SIG-M5 treated with dmso at 0.1 percent for 504 hours (cell line): ENCODE measurements around the gene AKR1A1.
"Not testable (repeated sequence)": the region's sequence is repeated elsewhere in the genome, so short reads cannot be mapped to it uniquely, and the experiment has no call there.

ENCODE experiments used
- DNase-seq: peaks from one replicate; lab custom pipeline; 2025; ENCODE audit not compliant: unreplicated experiment; lab: John Stamatoyannopoulos, UW

AKR1A1 gene

DNA sequence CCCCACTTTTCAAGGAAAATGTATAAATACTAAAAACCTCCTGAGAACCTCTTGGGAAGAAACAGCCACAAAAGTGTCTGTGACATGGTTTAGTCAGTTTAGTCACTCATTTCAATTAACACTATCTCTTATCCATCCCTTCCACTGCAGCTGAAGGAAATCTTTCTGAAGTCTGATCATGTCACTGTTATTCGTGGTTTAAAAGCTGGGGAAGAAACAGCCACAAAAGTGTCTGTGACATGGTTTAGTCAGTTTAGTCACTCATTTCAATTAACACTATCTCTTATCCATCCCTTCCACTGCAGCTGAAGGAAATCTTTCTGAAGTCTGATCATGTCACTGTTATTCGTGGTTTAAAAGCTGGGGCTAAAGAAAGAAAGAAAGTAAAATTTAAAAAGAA is 27.1 kb upstream of the AKR1A1 start:
- DNase-seq = not testable (repeated sequence)

DNA sequence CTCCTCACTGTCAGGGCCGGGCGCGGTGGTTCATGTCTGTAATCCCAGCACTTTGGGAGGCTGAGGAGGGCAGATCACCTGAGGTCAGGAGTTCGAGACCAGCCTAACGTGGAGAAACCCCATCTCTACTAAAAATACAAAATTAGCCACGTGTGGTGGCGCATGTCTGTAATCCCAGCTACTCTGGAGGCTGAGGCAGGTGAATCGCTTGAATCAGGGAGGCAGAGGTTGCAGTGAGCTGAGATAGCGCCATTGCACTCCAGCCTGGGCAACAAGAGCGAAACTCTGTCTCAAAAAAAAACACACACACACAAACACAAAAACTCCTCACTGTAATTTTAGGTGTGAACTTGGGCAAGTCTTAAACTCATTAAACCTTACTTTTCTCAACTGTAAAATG is 26.7 kb upstream of the AKR1A1 start:
- DNase-seq = not testable (repeated sequence)

DNA sequence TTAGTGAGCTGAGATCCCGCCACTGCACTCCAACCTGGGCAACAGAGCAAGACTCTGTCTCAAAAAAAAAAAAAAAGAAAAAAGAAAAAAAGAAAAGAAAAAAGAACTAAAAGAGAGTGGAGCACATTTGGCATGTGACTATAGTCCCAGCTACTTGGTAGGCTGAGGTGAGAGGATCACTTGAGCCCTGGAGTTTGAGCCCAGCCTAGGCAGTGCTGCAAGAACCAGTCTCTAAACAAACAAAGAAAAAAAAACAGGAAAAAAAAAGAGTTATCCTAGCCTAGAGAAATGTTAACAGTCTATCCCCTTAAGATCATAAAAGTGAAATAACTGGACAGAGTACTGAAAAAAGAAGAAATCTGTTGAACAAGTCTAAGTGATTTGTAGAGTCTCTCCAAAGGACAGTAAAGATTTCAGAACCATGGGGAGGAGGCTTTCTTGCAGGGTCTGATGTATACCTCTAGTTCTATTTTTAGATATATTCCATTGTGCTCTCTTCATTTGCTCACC is 24.4 kb upstream of the AKR1A1 start:
- no peak for DNase-seq

DNA sequence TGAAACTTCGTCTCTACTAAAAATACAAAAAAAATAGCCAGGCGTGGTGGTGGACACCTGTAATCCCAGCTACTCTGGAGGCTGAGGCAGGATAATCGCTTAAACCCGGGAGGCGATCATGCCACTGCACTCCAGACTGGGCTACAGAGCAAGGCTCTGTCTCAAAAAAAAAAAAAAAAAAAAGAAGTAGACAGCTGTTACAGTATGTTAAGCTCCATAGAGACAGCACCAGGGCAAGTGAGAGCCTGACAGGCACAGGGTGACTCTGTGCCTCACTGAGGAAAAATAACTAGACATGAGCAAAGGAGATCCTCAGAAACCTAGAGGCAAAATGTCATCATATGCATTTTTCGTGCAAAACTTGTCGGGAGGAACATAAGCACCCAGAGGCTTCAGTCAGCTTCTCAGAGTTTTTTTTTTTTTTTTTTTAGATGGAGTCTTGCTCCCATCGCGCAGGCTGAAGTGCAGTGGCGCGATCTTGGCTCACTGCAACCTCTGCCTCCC is 19.9 kb upstream of the AKR1A1 start:
- no peak for DNase-seq

DNA sequence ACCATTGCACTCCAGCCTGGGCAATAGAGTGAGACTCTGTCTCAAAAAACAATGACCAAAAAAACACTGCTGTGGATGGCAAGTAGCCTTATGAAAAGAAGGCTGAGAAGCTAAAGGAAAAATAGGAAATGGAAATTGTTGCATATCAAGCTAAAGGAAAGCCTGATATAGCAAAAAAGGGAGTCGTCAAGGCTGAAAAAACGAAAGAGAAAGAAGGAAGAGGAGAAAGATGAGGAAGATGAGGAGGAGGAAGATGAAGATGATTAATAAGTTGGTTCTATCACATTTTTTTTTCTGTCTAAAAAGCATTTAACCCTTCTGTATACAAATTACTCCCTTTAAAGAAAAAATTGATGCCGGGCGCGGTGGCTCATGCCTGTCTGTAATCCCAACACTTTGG is 18.8 kb upstream of the AKR1A1 start:
- no peak for DNase-seq

DNA sequence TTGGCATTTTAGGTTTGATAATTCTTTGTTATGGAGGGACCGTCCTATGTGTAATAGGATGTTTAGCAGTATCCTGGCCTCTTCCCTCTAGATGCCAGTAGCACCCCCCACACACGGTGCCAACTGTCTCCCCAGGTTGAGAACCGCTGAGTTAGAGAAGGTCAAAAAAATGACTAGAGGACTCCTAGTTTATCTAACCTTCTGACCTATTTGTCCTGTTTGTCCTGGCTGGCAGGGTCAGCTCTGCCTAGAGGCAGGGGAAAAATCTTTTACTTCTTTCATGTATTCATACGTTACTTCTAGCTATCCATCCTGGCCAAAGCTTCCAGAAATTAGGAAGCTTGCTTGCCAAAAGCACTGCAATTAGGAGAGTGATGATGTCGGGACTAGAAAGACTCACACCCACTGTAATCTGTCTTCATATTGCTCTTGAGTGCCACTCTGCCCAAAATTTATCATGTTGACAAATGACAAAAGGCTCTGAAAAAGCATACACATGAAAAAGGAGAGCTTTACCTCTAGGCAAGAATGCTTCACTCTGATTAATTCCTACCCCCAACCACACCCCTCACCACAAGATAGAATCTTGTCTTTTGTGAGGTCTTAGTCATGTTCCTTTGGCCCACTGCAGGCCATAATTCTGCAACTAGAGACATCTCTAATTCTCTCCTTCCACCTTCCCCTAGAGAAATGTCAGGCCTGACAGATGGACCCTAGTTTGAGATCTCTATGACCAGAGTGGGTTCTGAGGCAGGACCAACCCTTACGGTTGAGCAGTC is 14.4 kb upstream of the AKR1A1 start:
- DNase-seq = no peak

DNA sequence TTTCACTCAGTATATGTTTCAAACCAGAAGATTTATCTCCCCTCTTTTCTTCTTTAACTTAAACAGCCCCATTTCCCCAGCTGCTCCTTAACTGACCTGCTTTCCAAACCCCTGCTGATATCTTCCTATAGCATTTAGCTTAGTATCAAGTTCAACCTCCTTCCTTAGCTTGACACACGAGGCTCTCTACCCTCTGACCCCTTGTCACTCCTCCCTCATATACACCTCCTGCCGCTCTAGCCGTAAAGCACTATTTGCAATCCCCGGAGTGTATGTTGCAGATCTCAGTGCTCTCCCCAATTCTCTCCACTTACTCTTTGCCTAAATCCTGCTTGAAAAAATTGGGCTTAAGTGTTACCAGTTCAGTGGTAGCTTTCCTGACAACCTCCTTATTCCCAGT is 13.7 kb upstream of the AKR1A1 start:
- no peak for DNase-seq

DNA sequence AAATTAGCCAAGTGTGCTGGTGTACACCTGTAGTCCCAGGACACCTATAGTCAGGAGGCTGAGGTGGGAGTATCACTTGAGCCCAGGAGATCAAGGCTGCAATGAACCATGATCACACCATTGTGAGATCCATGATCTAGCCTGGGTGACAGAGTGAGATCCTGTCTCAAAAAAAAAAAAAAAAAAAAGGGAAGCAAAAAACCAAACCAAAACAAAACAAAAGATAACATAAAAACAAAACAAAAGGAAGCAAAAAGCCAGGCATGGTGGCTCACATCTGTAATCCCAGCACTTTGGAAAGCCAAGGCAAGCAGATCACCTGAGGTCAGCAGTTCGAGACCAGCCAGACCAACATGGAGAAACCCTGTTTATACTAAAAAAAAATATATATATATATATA is 9.4 kb upstream of the AKR1A1 start:
- DNase-seq = no peak

DNA sequence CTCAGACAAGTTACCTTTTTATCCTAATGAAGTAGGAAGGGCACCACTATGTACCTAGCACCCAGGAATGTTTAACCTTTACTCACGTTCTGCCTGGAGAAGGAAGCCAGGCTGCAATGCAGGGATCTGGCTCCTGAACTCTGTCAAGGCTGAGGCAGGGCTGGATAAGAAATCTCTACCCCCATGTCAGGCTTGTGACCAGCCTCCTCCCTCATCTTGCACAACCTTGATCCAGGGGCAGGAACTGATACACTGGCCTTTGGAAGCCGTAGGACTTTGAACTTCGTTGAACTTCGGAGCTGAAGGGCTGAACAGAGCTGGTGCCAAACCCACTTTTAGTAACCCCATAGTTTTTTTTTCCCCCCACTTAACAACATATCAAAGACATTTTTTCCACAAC is 8.0 kb upstream of the AKR1A1 start:
- no peak for DNase-seq

DNA sequence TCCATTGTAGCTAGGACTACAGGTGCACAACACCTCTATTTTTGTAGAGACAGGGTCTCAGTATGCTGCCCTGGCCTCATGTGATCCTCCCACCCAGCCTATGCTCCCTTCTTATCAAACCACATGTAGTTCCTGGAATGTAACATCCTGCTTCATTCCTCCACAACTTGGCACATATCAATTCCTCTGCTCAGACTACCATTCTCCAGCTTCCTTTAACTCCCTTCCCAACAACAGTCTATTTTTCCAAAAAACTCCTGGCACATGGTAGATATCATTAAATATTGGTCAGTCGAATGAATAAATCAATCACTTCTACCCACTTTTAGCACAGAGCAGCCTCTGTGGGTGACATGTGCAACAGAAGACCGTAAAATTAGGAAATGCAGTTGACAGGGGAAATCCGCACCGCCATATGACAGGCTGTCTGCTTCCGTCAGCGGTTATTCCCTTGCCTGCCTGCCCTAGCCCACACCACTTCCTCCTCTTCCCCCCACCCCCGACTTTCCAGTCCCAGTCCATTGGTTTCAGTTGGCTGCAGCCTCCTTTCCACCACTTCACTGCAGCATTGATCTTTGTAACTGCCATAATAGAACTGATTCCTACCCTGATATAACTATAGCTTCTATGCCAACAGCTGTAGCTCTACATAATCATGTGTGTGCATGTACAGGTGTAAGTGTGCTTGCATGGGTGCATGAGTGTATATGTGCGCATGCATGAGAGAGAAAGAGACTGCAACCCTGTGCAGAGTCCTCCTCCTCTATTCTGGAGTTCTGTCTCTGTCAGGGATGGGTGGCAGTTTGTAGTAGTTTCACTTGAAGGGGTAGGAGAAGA is 6.8 kb upstream of the AKR1A1 start:
- peak; percentile 88 for DNase-seq

DNA sequence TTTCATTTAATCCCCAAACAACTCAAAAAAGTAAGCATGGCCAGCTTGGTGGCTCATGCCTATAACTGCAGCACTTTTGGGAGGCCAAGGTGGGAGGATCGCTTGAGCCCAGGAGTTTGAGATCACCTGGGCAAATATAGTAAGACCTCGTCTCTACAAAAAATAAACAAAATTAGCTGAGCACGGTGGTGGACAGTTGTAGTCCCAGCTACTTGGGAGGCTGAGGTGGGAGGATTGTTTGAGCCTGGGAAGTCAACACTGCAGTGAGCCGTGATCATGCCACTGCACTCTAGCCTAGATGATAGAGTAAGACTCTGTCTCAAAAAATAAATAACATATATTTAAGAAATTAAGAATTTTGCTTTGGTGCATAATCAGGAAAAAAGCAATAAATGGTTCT is 6.1 kb upstream of the AKR1A1 start:
- DNase-seq = no peak

DNA sequence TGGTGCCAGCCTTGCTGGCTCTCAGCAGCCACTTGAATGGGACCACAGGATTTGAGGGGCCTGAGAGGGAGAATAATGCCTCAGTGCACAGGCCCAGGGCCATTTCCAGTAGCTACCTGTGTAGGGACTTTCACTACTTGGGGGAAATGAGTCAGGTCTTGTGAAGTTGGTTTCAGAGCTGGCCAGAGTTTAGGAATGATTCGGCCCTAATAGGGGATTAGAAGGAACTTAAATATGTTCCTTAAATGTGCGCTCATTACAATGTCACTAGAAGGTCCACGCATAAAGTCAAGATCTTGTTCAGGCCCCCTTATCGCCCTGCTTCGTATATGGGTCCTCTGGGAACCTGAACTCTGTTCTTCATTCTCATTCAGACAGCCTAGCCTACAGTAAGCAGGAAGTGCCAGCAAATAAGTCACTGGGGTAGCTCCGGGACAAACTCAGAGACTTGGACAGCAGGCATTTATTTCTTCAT is 5.6 kb upstream of the AKR1A1 start:
- no peak for DNase-seq

DNA sequence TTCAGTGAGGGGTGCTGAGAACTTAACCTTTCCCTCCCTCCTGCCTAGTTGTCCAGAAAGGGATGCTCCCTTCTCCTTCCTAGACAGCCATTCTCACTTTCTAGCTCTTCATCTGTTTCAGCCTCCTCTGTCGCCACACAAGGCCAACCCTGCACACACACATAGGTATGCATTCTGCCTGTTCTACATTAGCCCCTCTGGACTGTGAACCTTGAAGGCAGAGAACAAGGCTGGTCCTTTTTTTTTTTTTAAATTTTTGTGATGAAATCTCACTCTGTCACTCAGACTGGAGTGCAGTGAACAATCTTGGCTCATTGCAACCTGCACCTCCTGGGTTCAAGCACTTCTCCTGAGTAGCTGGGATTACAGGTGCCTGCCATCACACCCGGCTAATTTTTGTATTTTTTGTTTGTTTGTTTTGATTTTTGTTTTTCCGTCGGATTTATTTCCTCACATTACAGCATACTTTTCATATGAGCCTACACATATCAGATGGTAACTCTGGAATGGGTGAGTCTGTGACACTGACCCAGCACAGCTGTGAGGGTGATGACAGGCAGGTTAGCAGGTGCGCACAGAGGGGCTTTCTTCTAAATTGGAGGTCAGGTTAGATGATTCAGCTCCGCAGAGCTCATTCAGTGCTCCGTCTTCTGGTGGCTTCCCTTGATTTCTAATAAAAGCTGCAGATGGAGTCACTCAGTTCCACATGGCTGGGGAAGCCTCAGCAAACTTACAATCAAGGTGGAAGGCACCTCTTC is 4.9 kb upstream of the AKR1A1 start:
- DNase-seq = no peak

DNA sequence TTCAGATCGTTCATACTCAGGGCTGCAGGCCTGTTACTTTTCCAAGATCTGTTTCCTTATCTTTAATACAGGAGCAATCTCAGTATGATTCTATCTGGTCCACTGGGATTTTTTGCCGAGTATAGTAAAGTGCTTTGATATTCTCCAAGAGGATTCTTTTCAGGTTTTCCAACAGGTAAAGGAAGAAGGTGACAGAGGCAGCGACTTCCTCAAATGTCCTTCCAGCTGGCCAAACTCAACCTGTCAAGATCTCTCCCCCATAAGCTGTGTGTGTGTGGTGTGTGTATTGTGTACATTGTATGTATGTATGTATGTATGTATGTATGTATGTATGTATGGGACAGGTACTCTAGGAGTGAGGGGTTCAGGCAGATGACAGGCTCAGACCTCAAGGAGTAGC is 1.1 kb downstream of the AKR1A1 start:
- no peak for DNase-seq

DNA sequence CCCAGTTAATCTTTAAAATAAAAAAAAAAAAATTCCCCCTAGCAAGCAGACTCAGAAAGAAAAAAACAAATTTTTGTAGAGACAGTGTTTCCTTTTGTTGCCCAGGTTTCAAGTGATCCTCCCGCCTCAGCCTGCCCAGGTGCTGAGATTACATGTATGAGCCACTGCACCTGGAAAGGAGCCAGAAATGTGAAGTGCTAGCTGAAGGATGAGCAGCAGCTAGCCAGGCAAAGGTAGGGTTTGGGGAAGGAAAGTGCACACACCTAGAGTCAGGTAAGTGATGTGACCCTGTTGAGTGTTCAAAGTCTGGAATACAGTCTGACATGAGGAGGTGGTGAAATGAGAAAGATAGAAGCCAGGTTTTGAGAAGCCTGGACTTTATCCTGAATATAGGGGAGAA is 1.7 kb downstream of the AKR1A1 start:
- no peak for DNase-seq

DNA sequence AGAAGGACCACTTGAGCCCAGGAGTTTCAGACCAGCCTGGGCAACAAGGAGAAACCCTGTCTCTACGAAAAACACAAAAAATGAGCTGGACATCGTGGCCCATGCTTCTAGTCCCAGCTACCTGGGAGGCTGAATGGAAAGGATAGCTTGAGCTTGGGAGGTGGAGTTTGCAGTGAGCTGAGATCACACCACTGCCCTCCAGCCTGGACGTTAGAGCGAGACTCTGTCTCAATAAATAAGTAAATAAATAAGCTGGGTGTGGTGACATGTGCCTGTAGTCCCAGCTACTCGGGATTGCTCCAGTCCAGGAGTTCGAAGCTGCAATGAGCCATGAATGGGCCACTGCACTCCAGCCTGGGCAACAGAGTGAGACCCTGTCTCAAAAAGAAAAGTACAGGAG is 3.6 kb downstream of the AKR1A1 start:
- no peak for DNase-seq

DNA sequence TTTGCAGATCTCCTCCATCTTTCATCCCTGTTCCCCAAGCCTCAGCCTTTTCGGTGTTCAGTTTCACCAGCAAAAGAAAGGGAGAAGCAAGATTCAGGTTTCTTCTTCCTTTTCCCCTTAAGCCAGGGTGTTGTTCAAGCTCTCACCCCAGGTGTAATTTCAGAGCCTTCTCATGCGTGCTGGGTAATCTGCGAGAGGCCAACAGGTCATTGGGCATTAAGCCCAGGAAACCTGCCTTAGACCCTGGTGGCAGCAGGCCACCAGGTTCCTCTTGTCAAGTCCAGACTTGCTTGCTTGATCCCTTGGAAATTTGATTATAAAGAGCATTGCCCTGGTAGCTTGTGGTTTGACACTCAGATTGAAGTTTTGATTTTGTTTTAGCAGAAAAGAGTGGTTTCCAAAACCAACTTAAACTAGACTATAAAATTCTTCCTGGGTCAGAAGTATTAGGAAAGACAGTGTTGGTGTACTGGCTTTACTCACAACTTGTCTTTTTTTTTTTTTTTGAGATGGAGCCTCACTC is 6.9 kb downstream of the AKR1A1 start:
- no peak for DNase-seq

DNA sequence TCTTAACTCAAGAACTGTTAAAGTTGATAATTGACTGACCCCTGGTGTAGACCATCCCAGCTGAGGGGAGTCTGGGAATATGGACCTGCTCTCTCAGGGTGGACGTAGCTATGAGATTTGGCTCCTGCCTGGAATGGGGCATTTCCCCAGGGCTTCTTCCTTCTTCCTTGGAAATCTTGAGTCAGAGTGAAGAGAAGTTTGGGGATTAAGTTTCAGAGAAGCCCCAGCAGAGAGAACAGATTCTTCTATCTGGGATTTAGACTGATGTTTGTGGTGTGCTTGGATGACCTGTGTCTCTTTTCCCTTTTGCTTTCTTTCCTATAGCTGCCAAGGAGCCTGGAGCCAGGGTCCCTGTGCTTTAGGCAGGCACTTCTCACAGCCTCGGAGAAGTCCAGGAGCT is 13.2 kb downstream of the AKR1A1 start:
- DNase-seq = no peak

DNA sequence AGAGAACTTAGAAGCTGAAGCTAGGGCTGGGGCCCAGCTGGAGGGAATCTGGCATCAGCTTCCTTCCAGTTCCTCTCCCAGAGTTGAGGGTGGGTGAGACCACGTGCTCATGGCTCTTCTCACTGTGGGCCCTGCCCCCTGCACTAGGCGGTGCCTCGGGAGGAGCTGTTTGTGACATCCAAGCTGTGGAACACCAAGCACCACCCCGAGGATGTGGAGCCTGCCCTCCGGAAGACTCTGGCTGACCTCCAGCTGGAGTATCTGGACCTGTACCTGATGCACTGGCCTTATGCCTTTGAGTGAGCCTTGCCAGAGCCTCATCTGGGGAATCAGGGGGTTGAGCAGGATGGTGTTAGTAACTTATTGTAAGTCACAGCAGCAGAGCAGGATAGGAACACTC is 16.1 kb downstream of the AKR1A1 start:
- no peak for DNase-seq

DNA sequence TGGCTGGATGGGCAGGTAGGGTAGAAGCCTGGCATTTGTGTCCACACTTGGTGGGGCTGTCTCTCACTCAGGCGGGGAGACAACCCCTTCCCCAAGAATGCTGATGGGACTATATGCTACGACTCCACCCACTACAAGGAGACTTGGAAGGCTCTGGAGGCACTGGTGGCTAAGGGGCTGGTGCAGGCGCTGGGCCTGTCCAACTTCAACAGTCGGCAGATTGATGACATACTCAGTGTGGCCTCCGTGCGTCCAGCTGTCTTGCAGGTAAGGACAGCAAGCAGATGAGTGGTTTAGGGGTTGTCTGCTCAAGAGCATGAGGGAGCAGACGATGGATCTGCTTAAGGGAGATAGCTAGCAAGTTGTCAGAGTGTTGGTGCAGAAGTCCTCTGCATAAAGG is 17.3 kb downstream of the AKR1A1 start:
- DNase-seq = no peak

DNA sequence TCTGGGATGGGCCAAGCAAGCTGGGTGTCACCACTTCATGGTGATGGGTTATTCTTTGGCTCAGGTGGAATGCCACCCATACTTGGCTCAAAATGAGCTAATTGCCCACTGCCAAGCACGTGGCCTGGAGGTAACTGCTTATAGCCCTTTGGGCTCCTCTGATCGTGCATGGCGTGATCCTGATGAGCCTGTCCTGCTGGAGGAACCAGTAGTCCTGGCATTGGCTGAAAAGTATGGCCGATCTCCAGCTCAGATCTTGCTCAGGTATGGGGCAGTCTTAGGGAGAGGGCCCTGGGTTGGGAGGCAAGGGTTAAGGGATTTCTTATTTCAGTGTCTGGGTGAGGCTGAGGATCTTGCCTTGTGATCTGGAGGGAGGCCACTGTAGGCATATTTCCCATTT is 17.8 kb downstream of the AKR1A1 start:
- no peak for DNase-seq
